A549 (cell line): ENCODE measurements around the gene DVL2. TPM values are rescaled to one million over a fixed set of nuclear protein-coding genes. Genes with fewer than 3 reads are reported as not detected.

Experiments used
- ATAC-seq, 2 experiments: fragments of 200-7000 bp in 1 of 2; fragments of >200 bp in 1 of 2; cut with Nextera tagmentation in 1 of 2; cut with Tn5 transposase in 1 of 2; 3 replicates each; pipeline versions ENCODE4 v1.8.0 to v1.9.1; 2018 to 2020; ENCODE audit warnings: mild to moderate bottlenecking in 1 of 2, moderate library complexity in 1 of 2
- CTCF ChIA-PET: fragments of 300-600 bp; sonication (Branson Sonifier 250); formaldehyde crosslinking; extraction: SDS; loops from one replicate; lab custom pipeline; 2021; ENCODE audit warnings: antibody characterized with exemption, inconsistent platforms; lab: Yijun Ruan, JAX
- POLR2A ChIA-PET: fragments of 350-600 bp; formaldehyde crosslinking; extraction: SDS; loops from one replicate; lab custom pipeline; 2021; ENCODE audit warnings: antibody characterized with exemption, inconsistent platforms; lab: Yijun Ruan, JAX
- DNase-seq, 2 experiments: peaks; one replicate each; pipeline versions ENCODE4 v3.0.0 to v3.0.0-alpha.2; 2011 to 2016; ENCODE audit warnings: low read depth in 1 of 2, low spot score in 1 of 2
- FAIRE-seq: peaks from 2 replicates; lab custom pipeline; 2011; peaks lifted over from hg19 to GRCh38; lab: Jason Lieb, UNC
- H3K27ac ChIP-seq, 2 experiments: fragments of >200 bp; sonication (Bioruptor Twin); formaldehyde crosslinking; 3 replicates each; pipeline ENCODE4 v1.5.1; 2016 to 2017
- H3K4me1 ChIP-seq: fragments of >200 bp; sonication (Bioruptor Twin); formaldehyde crosslinking; 3 replicates; pipeline ENCODE4 v1.6.1; 2016
- H3K4me2 ChIP-seq: fragments of >200 bp; sonication (Bioruptor Twin); formaldehyde crosslinking; 3 replicates; pipeline ENCODE4 v1.6.1; 2016
- H3K4me3 ChIP-seq: fragments of >200 bp; sonication (Bioruptor Twin); formaldehyde crosslinking; 3 replicates; pipeline ENCODE4 v1.5.1; 2016
- H3K9me3 ChIP-seq: fragments of >200 bp; sonication (Bioruptor Twin); formaldehyde crosslinking; 3 replicates; pipeline ENCODE4 v1.6.1; 2016
- CBX2 ChIP-seq: fragments of 200-600 bp; sonication (generic); IDR thresholded peaks from 2 replicates; pipeline ENCODE4 v1.6.1; 2016; ENCODE audit warnings: low read depth, mild to moderate bottlenecking, borderline replicate concordance
- EHF ChIP-seq: fragments of 250-450 bp; sonication (Bioruptor Pico); IDR thresholded peaks from 2 replicates; pipeline ENCODE4 v1.5.0; 2020; ENCODE audit warnings: mild to moderate bottlenecking
- EHMT2 ChIP-seq: fragments of 200-600 bp; sonication (generic); IDR thresholded peaks from 2 replicates; pipeline ENCODE4 v1.6.1; 2016; ENCODE audit warnings: antibody characterized with exemption, low read depth, mild to moderate bottlenecking, moderate library complexity
- FOSL2 ChIP-seq, 2 experiments: fragments of 450-650 bp in 1 of 2; fragments of >200 bp in 1 of 2; sonication (Bioruptor Twin) in 1 of 2; formaldehyde crosslinking; IDR thresholded peaks; 2 replicates each; pipeline versions ENCODE4 v1.5.0 to v1.6.1; 2016 to 2020; ENCODE audit warnings: mild to moderate bottlenecking in 1 of 2, moderate library complexity in 1 of 2
- HDAC2 ChIP-seq: fragments of 200-600 bp; sonication (generic); IDR thresholded peaks from 2 replicates; pipeline ENCODE4 v1.6.1; 2016
- HOXB5 ChIP-seq: fragments of 250-450 bp; sonication (Bioruptor Pico); IDR thresholded peaks from 2 replicates; pipeline ENCODE4 v1.5.0; 2020; ENCODE audit warnings: mild to moderate bottlenecking, moderate library complexity
- KDM5A ChIP-seq: fragments of 200-600 bp; sonication (generic); IDR thresholded peaks from 2 replicates; pipeline ENCODE4 v1.6.1; 2016; ENCODE audit warnings: antibody characterized with exemption, mild to moderate bottlenecking
- POLR2AphosphoS2 ChIP-seq: conservative IDR thresholded peaks from 2 replicates; pipeline ENCODE4 v1.6.1; 2012; ENCODE audit warnings: low read length, improper control_type of control experiment, inconsistent platforms
- RAD21 ChIP-seq, 2 experiments: fragments of >200 bp in 1 of 2; sonication (Bioruptor Twin) in 1 of 2; formaldehyde crosslinking in 1 of 2; IDR thresholded peaks in 1 of 2; conservative IDR thresholded peaks in 1 of 2; 2 replicates in 1 of 2; 3 replicates in 1 of 2; pipeline ENCODE4 v1.6.1; 2012 to 2018; ENCODE audit warnings: inconsistent platforms in 1 of 2
- RFX5 ChIP-seq: fragments of 450-650 bp; IDR thresholded peaks from 2 replicates; pipeline ENCODE4 v1.7.1; 2014; ENCODE audit warnings: antibody characterized with exemption, mild to moderate bottlenecking, moderate library complexity
- RNF2 ChIP-seq: fragments of 200-600 bp; sonication (generic); IDR thresholded peaks from 2 replicates; pipeline ENCODE4 v1.6.1; 2016; ENCODE audit warnings: low read depth, mild to moderate bottlenecking, antibody characterized with exemption, moderate library complexity, borderline replicate concordance
- TP53 ChIP-seq: fragments of 250-450 bp; sonication (Bioruptor Pico); IDR thresholded peaks from 2 replicates; pipeline ENCODE4 v1.5.0; 2021; ENCODE audit warnings: mild to moderate bottlenecking, moderate library complexity
- WGBS: methylation state at CpG from one replicate; pipeline ENCODE4 v1.1.6; 2017; ENCODE audit errors: missing lambda C conversion rate; 5-methylcytosine and 5-hydroxymethylcytosine counted together
- polyA plus RNA-seq, 4 experiments: library from polyadenylated mRNA; depleted of rRNA in 3 of 4; stranded (reverse); fragments of >200 nt; fragmentation: RNase III in 1 of 4; extraction: RNeasy Plus Mini Kit Qiagen cat#74134 plus additional on column Dnase treatment in 1 of 4; gene quantifications; 2 replicates in 3 of 4; 3 replicates in 1 of 4; pipeline ENCODE4 v1.2.3, GENCODE V29; 2011 to 2017
- TF ChIP-seq, protein P1 (sequence below): IDR thresholded peaks from 2 replicates; pipeline ENCODE4 v1.6.1; 2012
- TF ChIP-seq, protein P2 (sequence below): fragments of >200 bp; sonication (Bioruptor Twin); formaldehyde crosslinking; IDR thresholded peaks from 2 replicates; pipeline ENCODE4 v1.6.1; 2016
- TF ChIP-seq, protein P3 (sequence below): IDR thresholded peaks from 2 replicates; pipeline ENCODE4 v1.6.1; 2012; ENCODE audit warnings: low read depth, borderline replicate concordance
- TF ChIP-seq, protein P4 (sequence below): fragments of 200-600 bp; sonication (generic); IDR thresholded peaks from 2 replicates; pipeline ENCODE4 v1.6.1; 2016; ENCODE audit warnings: antibody characterized with exemption, mild to moderate bottlenecking, moderate library complexity
- TF ChIP-seq, protein P5 (sequence below): fragments of 250-450 bp; sonication (Bioruptor Pico); IDR thresholded peaks from 2 replicates; pipeline ENCODE4 v1.5.0; 2020; ENCODE audit warnings: low read depth, mild to moderate bottlenecking, moderate library complexity

The DVL2 gene
- polyA plus RNA-seq, 2 of the 4 experiments (the other 2 are of a cell fraction): 5.7 to 40.4 TPM

DNA sequence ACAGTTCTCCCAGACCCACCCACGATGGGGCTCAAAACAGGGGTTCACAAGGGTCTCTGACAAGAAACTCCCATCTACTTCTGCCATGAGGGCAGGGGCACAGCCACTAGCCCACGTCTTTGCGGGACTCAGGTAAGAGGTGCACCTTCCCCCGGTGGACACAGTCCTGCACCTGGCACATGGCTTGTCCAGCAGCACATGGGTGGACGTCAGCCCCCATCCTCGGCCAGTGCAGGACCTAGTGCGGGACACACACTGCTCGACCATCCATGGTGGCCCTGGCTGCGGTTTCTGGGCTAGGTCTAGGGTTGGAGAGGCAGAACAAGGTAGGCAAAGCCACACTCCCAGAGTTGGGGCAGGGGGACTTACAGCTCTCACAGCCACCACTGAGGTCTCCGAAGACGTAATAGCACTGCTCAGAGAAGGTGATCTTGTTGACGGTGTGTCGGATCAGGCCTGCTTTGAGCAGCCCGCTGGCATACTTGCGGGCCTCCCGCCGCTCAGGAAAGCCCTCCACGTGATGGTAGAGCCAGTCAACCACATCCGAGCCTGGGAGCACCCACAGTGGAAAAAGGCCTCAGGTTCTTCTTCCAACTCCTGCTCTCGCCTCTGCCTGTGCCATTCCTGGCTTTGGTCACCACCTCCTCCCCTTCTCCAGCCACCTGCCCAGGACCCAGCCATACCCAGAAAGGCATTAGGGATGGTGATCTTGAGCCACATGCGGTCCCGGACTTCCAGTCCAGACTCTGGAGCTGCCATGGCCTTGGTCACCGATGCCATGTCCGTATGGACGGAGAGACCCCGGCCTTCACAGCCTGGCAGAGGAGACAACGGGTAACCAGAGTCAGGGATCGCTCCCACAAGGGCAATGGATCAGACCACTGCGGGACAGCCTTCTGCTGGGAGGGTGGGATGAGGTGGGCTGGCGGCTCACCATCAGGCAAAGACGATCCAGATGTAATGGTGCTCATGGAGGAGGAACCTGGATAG, 7.3 kb downstream of the DVL2 start (continued):
- no peak for TF ChIP-seq TP53 (CRISPR knock-in tag)

DNA sequence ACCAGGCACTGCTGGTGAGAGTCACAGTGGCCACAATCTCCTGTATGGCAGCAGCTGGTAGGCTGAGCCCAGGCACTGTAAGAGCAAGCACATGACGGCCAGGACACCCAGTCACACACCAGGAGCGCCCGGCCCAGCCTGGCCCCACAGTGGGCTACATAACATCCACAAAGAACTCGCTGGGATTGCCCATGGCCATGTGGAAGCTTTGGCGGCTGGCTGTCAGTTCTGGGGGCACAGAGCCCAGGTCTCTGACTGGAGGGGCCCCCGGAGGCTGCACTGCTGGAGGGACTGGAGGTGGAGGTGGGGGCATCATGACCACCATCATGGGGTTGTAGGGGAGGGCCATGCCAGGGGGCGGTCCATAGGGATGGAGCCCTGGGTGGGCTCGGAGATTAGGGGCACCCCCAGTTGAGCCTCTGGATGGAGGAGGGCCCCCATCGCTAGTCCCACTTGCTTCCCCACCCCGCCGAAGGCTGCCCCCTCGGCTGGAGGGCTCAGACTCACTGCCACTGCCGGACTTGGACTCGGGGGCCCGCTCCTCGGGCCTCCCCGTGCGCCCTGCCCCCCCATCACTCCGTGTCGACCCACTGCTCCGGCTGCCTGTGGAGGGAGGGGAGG, 8.5 kb downstream of the DVL2 start:
- WGBS: 89% methylated on average over 18 of the region's 21 CpGs
- ChIA-PET POLR2A (interaction anchor here (0.6 to 0.7 kb wide), 2 partner anchors 8 to 59 kb away, joined by 3 to 10 read pairs; partner anchors contain the start of gene DVL2), CTCF (interaction anchor here (2.3 to 10.0 kb wide), 4 partner anchors 11 to 70 kb away, joined by 6 to 169 read pairs (median 44); partner anchors contain the start of genes DVL2, GABARAP and PHF23)
- H3K9me3 ChIP-seq: no peaks in the 10 kb centered on the region
- DNase-seq (no peak), FAIRE-seq (no peak), ATAC-seq (no peak)
- H3K27ac ChIP-seq: no peak overlapping the region
- H3K4me3 ChIP-seq: no peak overlapping the region
- H3K4me1 ChIP-seq: peaks cover 19% of the 10 kb centered on the region
- TF ChIP-seq, protein P1, sequence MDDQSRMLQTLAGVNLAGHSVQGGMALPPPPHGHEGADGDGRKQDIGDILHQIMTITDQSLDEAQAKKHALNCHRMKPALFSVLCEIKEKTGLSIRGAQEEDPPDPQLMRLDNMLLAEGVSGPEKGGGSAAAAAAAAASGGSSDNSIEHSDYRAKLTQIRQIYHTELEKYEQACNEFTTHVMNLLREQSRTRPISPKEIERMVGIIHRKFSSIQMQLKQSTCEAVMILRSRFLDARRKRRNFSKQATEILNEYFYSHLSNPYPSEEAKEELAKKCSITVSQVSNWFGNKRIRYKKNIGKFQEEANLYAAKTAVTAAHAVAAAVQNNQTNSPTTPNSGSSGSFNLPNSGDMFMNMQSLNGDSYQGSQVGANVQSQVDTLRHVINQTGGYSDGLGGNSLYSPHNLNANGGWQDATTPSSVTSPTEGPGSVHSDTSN: no peak
- TF ChIP-seq KDM5A (no peak), HDAC2 (no peak), FOSL2 (IDR thresholded peaks at IDR 0.05) (no peak), FOSL2 (CRISPR knock-in tag; IDR thresholded peaks at IDR 0.05) (no peak), RFX5 (no peak), POLR2AphosphoS2 (no peak), EHMT2 (no peak), CBX2 (no peak), EHF (no peak), RAD21 (conservative IDR thresholded peaks at IDR 0.05 in 1 of 2, IDR thresholded peaks at IDR 0.05 in 1 of 2) (no peak), HOXB5 (CRISPR knock-in tag) (no peak), RNF2 (no peak)
- TF ChIP-seq, protein P2, sequence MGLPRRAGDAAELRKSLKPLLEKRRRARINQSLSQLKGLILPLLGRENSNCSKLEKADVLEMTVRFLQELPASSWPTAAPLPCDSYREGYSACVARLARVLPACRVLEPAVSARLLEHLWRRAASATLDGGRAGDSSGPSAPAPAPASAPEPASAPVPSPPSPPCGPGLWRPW: no peak
- TF ChIP-seq, protein P3, sequence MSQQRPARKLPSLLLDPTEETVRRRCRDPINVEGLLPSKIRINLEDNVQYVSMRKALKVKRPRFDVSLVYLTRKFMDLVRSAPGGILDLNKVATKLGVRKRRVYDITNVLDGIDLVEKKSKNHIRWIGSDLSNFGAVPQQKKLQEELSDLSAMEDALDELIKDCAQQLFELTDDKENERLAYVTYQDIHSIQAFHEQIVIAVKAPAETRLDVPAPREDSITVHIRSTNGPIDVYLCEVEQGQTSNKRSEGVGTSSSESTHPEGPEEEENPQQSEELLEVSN: no peak
- TF ChIP-seq, protein P4, sequence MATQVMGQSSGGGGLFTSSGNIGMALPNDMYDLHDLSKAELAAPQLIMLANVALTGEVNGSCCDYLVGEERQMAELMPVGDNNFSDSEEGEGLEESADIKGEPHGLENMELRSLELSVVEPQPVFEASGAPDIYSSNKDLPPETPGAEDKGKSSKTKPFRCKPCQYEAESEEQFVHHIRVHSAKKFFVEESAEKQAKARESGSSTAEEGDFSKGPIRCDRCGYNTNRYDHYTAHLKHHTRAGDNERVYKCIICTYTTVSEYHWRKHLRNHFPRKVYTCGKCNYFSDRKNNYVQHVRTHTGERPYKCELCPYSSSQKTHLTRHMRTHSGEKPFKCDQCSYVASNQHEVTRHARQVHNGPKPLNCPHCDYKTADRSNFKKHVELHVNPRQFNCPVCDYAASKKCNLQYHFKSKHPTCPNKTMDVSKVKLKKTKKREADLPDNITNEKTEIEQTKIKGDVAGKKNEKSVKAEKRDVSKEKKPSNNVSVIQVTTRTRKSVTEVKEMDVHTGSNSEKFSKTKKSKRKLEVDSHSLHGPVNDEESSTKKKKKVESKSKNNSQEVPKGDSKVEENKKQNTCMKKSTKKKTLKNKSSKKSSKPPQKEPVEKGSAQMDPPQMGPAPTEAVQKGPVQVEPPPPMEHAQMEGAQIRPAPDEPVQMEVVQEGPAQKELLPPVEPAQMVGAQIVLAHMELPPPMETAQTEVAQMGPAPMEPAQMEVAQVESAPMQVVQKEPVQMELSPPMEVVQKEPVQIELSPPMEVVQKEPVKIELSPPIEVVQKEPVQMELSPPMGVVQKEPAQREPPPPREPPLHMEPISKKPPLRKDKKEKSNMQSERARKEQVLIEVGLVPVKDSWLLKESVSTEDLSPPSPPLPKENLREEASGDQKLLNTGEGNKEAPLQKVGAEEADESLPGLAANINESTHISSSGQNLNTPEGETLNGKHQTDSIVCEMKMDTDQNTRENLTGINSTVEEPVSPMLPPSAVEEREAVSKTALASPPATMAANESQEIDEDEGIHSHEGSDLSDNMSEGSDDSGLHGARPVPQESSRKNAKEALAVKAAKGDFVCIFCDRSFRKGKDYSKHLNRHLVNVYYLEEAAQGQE: no peak
- TF ChIP-seq, protein P5, sequence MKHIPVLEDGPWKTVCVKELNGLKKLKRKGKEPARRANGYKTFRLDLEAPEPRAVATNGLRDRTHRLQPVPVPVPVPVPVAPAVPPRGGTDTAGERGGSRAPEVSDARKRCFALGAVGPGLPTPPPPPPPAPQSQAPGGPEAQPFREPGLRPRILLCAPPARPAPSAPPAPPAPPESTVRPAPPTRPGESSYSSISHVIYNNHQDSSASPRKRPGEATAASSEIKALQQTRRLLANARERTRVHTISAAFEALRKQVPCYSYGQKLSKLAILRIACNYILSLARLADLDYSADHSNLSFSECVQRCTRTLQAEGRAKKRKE (CRISPR knock-in tag): no peak
- H3K4me2 ChIP-seq: no peak overlapping the region
